GM15510 (cell line): Measurements from ENCODE around the gene CLDN14.

ENCODE experiments used
- POLR2A ChIP-seq: IDR thresholded peaks from 3 replicates; pipeline ENCODE4 v1.6.1; 2011; ENCODE audit warnings: borderline replicate concordance; ENCODE audit not compliant: insufficient read length; ENCODE audit errors: extremely low read depth

The CLDN14 gene

GRCh38 chr21:36465478-36465877, 14.4 kb downstream of the CLDN14 start:
- no peak for TF ChIP-seq POLR2A

- no peak for TF ChIP-seq POLR2A
Measured at GRCh38 chr21:36464590-36464989, 15.3 kb downstream of the CLDN14 start.

- TF ChIP-seq POLR2A: no peak
Measured at GRCh38 chr21:36463991-36464390, 15.9 kb downstream of the CLDN14 start.

GRCh38 chr21:36463204-36463603, 16.7 kb downstream of the CLDN14 start:
- TF ChIP-seq POLR2A: no peak

- no peak for TF ChIP-seq POLR2A
Measured at GRCh38 chr21:36461918-36462486, 17.9 kb downstream of the CLDN14 start.

- TF ChIP-seq POLR2A: no peak
Measured at GRCh38 chr21:36461277-36461917, 18.5 kb downstream of the CLDN14 start.

GRCh38 chr21:36460866-36461265, 19.1 kb downstream of the CLDN14 start:
- TF ChIP-seq POLR2A: no peak

GRCh38 chr21:36459098-36459497, 20.8 kb downstream of the CLDN14 start:
- no peak for TF ChIP-seq POLR2A

GRCh38 chr21:36456729-36457414, 23.1 kb downstream of the CLDN14 start:
- TF ChIP-seq POLR2A: no peak

- no peak for TF ChIP-seq POLR2A
Measured at GRCh38 chr21:36454706-36455105, 25.2 kb downstream of the CLDN14 start.

GRCh38 chr21:36454093-36454531, 25.8 kb downstream of the CLDN14 start:
- no peak for TF ChIP-seq POLR2A

- TF ChIP-seq POLR2A: no peak
Measured at GRCh38 chr21:36452281-36452825, 27.6 kb downstream of the CLDN14 start.

- no peak for TF ChIP-seq POLR2A
Measured at GRCh38 chr21:36451506-36451905, 28.4 kb downstream of the CLDN14 start.

- TF ChIP-seq POLR2A: no peak
Measured at GRCh38 chr21:36450511-36450910, 29.4 kb downstream of the CLDN14 start.

- TF ChIP-seq POLR2A: no peak
Measured at GRCh38 chr21:36446301-36446700, 33.6 kb downstream of the CLDN14 start.
